AG08396 (cell line): ENCODE data around the gene KLHL10.
"Not testable (repeated sequence)": the region's sequence is repeated elsewhere in the genome, so short reads cannot be mapped to it uniquely, and the experiment has no call there.

Source experiments
- DNase-seq: peaks from one replicate; pipeline ENCODE4 v3.0.0; 2012; ENCODE audit warnings: low spot score, mixed read lengths

Gene KLHL10

GRCh38 chr17:41813152-41813680 is 24.4 kb upstream of the KLHL10 start:
- no peak for DNase-seq

GRCh38 chr17:41813699-41814124 is 23.9 kb upstream of the KLHL10 start:
- DNase-seq, result no peak

GRCh38 chr17:41814195-41814594 is 23.4 kb upstream of the KLHL10 start:
- no peak for DNase-seq

GRCh38 chr17:41816637-41817320 is 20.8 kb upstream of the KLHL10 start:
- no peak for DNase-seq

- no peak for DNase-seq
These were observed 19.6 kb upstream of the KLHL10 start for GRCh38 chr17:41818024-41818423.

- no peak for DNase-seq
These were observed 15.8 kb upstream of the KLHL10 start for GRCh38 chr17:41821776-41822175.

GRCh38 chr17:41822216-41823140 is 15.1 kb upstream of the KLHL10 start:
- no peak for DNase-seq

- DNase-seq, result no peak
These were observed 14.5 kb upstream of the KLHL10 start for GRCh38 chr17:41823141-41823524.

- no peak for DNase-seq
These were observed 14.0 kb upstream of the KLHL10 start for GRCh38 chr17:41823580-41823979.

GRCh38 chr17:41824086-41824485 is 13.5 kb upstream of the KLHL10 start:
- DNase-seq, result no peak

GRCh38 chr17:41825175-41825845 is 12.3 kb upstream of the KLHL10 start:
- DNase-seq, result no peak

- not testable (repeated sequence) for DNase-seq
These were observed 7.7 kb upstream of the KLHL10 start for GRCh38 chr17:41829961-41830360.

GRCh38 chr17:41835214-41835799 is 2.3 kb upstream of the KLHL10 start:
- DNase-seq, result peak; percentile 50

GRCh38 chr17:41835800-41836549 is 1.6 kb upstream of the KLHL10 start, which contains the start of gene NT5C3B:
Gene NT5C3B, minus strand, starts transcription at chr17:41836232. Its CDS starts 39 bp downstream, at chr17:41836193.
- DNase-seq, result peak; percentile 96

- DNase-seq, result peak; percentile 44
These were observed 952 bp upstream of the KLHL10 start for GRCh38 chr17:41836550-41837196.

GRCh38 chr17:41839448-41839847 is 1.8 kb downstream of the KLHL10 start:
- DNase-seq, result not testable (repeated sequence)

GRCh38 chr17:41840781-41841180 is 3.2 kb downstream of the KLHL10 start:
- DNase-seq, result not testable (repeated sequence)

GRCh38 chr17:41844971-41845370 is 7.3 kb downstream of the KLHL10 start:
- DNase-seq, result no peak

GRCh38 chr17:41848788-41849187 is 11.2 kb downstream of the KLHL10 start:
- DNase-seq, result no peak

- DNase-seq, result no peak
These were observed 11.8 kb downstream of the KLHL10 start for GRCh38 chr17:41849251-41849990.
